NCI-H226 (cell line): ENCODE measurements around the gene PANK4.

Experiments
- DNase-seq: peaks from one replicate; pipeline ENCODE4 v3.0.0-alpha.2; 2015

PANK4 gene

DNA sequence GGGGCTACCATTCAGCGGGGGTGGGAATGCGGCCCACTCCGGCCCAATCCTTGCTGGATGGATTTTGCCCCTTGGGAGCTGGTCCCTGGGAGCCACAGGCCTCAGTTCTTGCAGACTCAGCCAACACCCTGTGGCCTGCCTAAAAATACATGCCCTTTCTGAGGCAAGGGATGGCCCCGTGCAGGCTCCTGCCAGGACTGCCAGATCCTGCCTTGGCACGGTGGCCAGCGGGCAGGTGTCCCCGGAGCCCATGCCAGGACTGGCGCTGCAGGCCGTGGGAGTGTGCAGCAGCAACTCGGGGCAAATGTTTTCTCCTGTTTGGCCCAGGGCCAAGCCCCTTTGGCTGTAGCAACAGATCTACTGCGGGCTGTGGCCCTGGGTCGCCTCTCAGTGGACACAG is 1.6 kb upstream of the PANK4 start:
- no peak for DNase-seq

DNA sequence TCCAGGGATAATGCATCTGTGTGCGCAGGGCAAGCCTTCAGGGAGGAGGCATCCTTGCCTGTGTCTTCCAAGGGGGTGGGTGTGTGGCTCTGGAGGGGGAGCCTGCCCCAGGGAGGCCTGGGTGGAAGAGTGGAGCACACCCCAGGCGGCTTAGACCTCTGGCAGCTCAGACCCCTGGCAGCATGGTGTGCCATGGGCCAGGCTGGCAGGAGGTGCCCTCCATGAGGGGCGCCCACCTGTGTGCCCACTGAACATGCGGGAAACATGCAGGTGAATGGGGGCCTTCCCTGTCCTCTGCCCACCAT is 1.1 kb upstream of the PANK4 start:
- DNase-seq: no peak

DNA sequence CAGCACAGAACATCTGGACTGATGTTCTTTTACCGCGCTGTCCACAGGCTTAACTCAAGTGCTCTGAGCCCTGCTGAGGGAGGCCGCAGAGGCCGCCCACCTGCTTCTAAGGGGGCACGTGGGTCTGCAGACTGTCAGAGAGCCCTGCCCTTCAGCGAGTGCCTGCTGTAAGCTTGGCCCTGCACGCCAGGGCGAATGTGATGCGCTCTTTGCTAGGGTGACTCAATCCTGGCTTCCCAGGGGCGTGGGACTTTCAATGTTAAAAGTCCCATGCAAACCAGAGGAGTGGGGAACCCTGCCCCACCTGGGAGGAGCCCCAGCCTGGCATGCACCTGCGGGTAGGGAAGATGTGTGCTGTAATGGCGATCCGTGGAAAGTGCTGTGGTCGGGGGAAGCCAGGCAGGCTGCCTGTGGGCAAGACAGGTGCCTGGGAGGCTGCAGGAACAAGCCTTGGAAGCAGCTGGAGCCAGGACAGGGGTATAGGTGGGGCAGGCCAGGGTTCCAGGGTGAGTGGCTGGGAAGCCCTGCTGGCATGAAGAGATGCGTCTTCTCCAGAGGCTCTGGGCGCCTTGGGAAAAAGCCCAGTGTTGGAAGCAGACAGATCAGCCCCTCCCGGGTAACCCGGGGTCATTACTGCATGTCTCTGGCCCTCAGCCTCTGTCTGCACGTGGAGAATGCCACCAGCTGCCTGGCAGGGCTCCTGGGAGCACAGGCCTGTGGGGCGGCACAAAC is 594 bp upstream of the PANK4 start:
- DNase-seq: peak; percentile 12

DNA sequence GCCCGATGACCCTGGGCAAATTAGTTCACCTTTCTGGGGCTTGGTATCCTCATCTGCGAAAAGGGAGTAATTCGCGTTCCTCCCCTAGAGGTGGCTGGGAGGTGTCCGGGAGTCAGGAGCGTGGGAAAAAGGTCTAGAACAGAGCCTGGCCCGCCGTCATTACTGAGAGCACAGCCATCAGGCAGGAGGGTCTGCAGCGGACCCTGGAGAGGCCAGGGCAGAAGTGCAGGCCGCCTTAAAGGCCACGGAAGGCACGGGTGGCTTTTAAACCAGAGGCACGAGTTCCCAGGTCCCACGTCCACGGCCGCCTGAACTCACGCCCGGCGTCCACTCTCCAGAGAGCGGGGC is 850 bp downstream of the PANK4 start:
- DNase-seq: no peak

DNA sequence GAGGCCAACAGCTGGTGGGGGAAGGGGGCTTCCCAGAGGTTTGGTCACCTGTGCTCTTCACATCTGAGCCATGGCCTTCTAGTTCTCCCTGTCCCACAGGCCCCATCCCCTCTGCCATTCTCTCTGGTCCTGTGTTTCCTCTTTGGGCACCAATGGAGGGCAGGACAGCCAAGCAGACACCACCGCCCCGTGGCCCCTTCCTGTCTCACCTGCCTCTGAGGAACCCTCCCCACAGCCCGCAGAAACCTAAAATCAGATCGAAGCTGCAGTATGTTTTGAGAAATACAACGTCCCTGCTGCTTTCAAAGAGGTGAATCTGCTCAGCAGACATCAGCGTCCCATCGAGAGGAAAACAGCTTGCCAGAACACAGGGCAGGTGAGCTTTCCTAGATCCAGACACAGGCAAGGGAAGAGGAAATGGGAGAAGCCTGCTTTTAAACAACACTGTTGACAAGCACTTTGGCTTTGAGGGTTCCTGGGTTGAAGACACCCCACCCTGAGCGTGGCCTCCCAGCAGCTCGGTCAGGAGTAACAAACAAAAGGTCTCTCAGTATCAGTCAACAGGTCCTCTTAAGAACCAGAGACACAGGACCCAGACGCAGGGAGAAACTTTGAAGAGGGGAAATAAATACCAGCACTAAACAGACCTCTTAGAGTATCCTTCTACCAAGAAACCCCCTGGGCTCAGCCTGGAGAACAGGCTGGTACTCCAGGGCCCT is 2.3 kb downstream of the PANK4 start:
- DNase-seq: no peak

DNA sequence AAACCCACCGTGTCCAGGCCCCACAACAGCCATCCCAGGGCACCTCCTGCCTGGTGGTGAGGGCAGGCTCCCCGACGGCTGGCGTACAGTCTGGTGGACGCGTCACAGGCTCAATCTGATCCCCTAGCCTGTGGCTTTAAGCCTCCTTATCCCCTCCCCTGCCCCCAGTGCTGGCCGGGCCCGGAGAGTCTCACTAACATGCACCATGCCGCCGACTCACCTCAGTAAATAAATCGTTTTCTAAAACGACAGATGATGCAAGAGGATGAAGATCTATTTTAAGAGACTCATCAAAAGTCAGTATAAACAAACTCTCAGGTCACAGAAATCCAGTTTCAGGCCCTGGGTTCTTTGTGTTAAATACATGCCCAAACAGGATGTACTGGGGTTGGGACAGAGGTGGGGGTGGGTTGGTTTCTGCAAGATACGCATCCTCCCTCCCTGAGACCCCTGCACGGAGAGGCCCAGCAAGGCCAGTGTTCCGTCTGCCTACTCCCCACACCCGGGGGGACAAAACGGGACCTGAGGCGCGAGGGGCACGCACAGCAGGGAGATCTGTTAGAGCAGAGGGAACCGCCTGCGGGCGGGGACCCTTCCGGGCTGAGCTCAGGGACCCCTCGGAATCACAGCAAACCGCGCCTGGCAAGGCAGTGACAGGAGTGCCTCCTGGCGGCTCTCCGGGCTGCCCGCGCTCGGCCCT is 3.1 kb downstream of the PANK4 start:
- DNase-seq: no peak

DNA sequence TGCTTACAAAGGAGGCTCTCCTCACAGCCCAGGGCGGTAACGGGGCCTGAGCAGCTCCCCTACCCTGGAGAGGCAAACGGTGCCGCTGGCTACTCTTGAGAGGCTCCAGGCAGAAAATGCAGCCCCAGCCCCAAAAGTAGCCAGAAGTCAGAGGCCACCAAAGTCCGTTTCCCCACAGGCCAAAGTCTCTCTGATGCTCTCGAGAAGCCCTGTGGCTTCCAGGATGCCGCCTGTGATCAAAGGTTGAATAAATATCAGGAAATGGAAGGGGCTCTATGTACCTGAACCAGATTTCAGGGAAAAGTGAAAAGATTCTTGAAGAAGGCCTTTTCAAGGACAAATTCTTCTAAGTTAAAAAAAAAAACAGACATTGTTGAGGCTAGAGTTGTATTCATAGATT is 4.2 kb downstream of the PANK4 start:
- no peak for DNase-seq

DNA sequence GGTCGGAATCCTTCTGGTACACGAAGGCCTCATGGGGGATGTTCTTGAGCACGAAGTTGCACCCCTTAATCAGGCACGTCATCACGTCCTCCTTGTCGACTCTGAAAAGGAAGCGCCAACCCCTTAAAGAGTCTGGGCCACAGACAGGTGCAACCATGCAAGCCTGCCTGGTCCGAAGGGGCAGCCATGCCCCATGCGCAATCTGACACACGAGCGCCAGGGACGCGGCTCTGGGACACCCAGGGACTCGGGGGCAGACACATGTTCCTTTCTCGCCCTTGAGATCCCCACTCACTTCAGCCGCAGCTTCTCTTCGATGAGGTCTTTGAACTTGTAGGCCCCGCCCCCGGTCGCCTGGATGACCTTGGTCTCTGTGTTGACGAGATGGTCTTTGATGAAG is 5.6 kb downstream of the PANK4 start:
- no peak for DNase-seq

DNA sequence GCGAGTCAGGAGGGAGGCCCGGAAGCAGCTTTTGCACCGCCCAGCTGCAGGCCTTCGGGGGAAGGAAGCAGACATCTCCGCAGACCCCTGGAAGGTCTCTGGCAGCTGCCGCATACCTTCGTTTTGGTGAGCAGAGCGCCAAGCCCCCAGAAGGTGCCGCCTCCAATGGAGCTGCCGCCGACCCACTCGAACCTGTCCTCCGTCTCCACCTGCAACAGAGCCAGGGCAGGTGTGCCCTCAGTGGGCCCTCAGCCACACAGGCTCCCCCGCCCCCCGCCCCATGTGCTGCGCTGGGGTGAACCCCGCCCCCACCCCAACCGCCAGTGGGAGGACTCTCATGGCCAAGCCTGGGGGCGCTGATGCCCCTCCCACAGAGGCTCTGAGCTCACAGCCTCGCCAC is 6.2 kb downstream of the PANK4 start:
- no peak for DNase-seq

DNA sequence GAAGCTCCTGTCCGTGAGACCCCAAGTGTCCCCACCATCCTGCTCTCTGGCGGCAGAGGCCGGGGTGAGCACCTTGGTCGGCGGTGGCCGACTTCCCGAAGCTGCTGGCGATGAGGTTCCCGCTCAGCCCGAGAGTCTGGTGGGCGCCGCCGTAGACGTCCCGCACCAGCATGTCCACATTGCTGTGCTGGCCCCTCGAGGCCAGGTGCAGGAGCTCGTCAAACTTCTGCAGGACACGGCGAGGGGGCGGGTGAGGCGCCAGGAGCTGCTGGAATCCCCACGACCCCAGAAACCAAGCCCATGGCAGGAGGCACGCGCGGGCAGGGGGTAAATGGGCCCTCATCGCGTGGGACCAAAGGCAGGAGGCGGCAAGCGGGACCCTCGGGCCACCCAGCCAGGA is 6.7 kb downstream of the PANK4 start:
- no peak for DNase-seq

DNA sequence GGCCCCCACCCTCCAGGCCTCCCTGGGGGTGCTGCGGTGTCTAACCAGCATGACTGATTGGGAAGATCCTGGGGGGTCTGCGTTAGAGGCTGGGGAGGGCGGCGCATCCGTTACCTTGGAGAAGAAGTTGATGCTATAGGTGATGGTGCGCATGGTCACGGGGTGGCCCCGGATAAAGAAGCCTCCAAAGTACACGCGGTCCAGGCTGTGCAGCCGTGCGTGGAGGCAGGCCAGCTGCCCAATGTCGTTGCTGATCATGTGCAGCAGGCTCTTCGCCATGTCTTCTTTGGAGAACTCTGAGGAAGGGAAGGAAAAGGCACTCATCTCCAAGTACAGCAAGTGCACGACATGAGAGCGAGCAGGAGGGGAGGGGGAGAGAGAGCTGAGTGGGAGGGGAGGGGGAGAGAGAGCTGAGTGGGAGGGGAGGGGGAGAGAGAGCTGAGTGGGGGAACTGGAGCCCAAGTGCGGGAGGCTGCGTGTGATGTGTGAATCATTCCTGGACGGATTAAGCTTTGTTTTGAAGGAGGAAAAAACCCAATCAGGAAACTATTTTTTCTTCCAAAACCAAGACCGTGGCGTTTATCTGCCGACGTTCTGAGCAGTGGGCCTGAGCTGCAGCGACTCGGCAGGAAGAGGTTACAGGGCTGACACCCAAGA is 7.2 kb downstream of the PANK4 start:
- DNase-seq: no peak

DNA sequence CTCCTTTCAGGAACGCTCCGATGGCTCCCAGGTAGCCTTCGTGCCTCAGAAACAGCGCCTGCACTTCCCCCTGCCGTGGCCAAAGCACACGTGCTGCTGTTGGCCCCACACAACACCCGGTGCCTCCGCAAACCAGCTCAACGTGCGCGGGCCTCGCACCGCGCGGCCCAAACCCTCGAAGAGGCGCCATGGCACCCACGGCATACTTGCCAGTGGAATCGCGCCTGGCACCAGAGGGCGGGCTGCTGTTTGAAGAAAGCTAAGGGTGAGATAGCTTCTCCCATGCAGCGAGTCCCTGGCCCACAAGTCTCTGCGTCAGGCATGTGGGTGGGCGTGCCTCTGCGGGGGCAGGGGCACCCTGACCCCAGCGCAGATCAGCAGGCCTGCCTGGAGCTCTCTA is 7.9 kb downstream of the PANK4 start:
- no peak for DNase-seq

DNA sequence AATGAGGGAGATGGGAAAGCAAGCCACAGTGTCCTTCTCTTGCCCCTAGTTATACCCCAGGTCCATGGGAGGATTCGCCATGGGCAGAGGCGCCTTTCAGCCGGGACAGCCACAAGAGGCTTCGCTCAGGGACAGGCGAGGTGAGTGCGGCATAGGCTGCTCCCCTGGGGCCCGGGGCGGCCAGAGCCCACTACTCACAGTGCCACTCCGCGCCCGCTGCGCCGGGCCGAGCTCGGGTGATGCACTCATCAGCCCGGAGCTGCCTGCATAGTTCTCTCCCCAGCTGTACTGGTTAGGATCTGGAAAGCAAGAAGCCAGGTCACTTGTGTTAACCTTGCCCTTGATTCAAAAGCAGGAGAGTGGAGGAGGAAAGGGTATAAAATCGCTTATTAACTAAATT is 8.4 kb downstream of the PANK4 start:
- no peak for DNase-seq

DNA sequence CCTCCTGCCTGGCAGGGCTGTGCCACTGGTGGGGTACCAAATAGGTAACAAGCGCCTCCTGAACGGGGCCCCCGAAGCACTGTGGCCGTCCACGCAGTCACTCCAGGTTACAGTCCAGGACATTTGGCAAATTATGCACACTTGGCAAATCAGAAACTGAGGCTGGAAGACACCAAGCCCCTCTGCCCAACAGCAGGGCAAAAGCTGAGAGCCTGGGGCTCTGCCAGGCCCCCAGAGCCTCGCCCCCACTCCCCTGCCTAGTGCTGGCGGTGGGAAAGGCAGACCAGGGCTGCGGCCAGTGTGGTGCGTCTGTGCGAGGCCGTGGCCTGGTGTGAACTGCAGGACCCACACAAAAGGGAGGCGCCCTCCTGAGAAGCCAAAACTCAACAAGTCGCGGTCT is 9.4 kb downstream of the PANK4 start:
- DNase-seq: no peak

DNA sequence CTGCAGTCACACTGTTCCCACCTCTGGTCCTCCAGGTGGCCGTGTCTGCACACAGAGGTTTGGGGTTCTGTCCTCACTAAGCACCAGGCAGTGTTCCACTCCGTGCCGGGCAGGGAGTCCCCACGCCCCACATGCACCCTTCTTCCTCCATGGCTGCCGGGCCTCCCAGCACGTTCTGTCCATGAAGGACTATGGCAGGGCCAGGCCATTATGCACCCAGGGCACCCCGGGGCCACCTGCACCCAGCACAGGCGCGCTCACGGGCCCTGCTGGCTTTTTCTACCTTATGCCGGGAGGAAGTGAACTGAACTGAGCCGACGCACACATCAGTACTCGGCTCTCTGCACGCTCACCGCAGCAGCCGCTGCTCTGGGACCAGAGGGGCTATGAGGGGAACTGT is 10.3 kb downstream of the PANK4 start:
- DNase-seq: no peak

DNA sequence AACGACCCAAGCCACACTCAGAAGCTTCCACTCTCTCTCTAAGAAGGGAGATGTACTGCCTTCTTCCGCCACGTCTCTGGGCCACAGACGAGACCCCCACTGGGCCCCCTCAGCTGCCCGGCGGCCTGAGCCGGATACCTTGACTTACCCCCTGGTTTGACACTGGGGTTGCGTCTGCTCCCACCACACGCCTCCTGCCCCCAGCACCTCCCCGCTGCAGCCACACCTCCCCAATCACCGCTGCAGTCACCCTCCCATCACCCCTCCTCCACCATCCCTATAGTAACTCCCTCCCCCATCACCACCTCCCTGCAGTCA is 10.7 kb downstream of the PANK4 start:
- no peak for DNase-seq

DNA sequence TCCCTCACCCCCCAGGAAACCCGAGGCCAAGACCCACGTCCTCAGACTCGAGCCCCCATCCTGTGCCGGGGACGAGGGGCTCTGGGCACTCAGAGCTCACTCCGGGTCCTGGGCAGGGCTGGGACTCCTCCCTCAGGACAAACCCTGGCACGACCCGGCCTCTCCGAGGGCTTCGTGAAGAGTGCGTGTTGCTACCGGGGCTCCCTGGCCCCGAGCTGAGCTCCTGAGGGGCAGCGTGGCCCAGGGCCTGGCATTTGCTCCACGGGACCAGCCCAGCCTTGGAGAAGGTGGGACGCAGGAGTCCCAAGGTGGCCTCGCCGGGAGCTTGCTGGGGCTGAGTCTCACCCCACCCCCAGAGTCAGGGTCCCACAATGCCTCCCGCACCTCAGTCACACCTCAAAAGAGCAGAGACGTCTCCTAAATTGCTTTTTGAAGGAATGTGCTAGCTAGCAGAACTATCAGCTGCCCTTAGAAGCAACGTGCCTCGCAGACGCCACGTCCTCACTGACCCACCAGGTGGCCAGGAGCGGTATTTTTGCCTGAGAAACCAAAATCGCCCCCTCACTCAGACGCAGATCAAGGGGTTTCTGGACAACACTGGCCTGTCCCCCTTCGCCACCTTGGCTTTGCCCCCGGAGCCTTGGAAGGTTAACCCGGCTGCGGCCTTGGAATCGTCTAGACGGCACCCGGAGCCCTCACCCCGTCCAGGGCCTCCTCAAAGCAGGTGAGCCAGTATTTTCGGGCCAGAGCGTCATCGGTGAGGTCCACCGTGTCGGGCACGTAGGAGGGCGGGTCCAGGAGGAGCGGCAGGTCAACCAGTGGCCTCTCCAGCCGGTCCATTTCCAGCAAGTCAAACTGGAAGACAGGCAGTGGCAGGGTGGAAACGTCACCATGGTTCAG is 11.3 kb downstream of the PANK4 start:
- no peak for DNase-seq

DNA sequence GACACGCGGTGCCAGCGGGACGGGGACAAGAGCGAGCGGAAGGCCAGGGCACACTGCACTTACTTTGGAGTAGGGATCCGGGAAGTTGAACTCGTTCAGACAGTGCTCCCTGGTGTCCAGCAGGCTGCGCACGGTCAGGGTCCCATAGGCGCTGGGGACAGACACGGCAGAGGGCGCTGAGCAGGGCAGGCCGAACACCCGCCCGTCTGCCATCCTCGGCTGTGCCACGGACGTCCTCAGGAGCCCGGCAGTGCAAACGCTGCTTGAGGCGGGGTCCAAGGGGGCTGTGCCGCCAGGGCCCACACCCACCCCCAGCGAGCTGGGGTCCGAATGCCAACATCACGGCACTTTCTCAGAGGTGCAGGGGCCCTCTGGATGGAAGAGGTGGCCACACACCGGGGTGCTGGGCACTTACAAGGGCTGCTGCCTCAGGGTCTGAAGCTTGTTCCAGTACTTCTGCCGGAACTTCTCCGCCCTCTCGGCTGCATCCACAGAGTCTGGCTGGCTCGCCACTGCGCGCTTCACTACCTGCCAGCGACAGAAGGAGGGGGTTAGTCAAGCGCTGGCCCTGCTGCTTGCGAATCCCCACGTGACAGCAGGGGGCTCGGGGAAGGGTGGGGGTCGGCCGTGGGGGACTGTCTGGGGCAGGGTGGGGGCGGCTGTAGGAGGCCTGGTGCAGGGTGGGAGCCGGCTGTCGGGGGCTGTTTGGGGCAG is 12.3 kb downstream of the PANK4 start:
- no peak for DNase-seq

DNA sequence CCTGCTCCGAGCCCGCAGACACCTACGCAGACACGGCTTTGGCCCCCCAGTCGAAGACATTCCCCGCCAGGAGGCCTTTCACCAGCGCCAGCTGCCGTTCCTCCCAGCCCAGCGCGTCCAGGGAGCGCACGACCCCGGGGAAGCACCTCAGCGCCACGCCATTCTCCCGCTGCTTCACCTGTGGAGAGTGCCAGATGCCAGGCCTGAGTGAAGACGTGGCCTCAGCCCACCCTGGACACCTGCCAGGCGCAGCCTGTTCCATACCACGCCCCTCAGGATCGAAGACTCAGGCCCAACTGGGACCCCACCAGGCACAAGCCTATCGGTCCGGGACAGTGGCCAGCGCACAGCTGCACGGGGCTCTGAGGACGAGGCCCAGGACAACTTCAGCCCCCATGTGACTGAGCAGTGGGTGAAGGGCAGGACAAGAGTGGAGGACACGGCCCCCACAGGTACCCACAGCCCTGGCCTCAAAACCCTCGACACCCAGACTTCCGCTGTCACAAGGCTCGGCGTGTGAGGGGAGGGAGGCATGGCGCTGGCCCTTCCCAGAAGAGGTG is 13.5 kb downstream of the PANK4 start:
- no peak for DNase-seq

DNA sequence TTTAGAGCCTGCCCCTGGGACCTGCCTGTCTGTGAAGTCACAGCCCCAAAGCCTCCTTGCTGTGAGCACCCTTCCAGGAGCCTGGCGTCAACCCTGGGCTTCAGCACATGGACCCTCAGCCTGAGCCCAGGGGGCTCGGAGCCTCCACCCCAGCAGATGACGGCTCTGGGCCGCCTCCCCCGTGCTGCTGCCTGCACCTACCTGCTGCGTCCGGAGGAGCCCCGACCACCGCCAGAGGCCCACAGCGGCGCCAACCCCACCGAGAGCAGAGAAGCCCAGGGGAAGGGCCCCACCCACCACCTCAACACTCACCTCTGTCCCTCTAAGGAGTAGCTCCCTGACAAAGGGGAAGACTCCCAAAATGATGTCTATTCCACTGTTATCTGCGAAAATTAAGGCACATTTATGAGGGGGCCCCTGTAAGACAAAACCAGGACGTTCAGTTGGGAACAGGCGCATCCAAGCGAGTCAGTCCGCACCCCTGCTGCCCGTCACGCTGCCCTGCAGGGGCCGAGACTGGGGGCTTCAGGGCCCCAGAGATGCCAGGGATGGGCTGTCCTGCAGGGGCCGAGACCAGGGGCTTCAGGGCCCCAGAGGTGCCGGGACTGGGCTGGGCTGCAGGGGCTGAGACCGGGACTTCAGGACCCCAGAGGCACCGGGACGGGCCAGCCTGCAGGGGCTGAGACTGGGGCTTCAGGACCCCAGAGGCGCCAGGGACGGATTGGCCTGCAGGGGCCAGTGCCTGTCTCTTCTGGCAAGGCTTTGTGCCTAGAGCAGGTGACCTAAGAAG is 15.8 kb downstream of the PANK4 start:
- DNase-seq: no peak

DNA sequence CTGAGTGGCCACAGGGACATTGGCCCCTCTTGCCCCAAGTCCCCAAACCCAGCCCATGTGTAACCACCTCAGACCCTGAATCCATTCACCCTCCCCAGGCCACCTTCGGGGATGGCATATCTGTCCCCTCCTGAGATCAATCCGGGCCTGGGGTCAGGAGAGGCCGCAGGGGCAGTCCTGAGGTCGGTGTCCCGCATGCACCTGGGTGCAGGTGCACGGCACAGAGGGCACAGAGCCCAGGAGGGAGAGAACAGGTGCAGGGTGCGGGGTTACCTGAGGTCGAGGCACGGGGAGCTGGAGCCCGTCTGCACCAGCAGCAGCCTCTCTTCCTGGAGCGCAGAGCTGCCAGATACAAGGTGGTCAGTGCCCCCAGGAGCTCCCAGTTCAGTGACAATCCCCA is 16.8 kb downstream of the PANK4 start:
- DNase-seq: no peak
